Measurements from ENCODE around the gene UTP14A. TPM values are rescaled to one million over a fixed set of nuclear protein-coding genes. Genes with fewer than 3 reads are reported as not detected.

UTP14A gene, protein sequence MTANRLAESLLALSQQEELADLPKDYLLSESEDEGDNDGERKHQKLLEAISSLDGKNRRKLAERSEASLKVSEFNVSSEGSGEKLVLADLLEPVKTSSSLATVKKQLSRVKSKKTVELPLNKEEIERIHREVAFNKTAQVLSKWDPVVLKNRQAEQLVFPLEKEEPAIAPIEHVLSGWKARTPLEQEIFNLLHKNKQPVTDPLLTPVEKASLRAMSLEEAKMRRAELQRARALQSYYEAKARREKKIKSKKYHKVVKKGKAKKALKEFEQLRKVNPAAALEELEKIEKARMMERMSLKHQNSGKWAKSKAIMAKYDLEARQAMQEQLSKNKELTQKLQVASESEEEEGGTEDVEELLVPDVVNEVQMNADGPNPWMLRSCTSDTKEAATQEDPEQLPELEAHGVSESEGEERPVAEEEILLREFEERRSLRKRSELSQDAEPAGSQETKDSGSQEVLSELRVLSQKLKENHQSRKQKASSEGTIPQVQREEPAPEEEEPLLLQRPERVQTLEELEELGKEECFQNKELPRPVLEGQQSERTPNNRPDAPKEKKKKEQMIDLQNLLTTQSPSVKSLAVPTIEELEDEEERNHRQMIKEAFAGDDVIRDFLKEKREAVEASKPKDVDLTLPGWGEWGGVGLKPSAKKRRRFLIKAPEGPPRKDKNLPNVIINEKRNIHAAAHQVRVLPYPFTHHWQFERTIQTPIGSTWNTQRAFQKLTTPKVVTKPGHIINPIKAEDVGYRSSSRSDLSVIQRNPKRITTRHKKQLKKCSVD
- 15.6 and 21.0 TPM in 2 replicates for total RNA-seq

DNA sequence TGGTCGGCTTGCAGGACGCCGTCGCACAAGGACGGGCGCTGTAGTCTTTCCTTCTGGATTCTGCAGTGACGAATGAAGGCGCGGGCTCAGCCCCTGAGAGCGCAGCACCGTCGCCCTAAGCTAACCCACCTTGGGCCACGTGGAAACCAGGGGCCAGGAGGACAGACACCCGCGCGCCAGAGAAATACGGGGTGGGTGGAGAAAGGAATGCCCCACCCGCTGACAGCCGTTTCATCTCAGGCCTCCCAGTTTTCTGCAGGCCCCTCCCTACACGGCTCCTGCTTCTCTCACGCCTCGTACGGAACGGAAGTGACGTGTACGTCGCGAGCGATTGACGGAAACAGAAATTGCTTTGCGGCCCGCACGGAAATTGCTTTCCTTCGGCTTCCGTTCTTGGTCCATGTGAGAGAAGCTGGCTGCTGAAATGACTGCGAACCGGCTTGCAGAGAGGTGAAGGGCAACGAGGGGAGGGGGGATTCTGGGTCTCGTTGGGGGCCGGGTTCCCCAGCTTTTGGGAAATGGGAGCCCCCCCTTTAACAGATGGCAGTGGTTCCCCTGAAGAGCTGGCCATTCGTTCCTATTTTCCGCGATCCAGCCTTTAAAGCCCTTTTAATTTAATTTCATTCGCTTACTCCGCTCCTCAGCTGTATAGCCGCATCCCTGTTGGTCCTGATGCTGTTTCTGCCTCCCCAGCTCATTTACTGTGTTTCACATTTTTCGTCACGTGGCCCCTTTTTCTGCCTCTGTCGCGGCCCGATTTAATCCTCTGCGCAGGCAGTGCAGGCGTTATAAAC lies at the start of gene UTP14A:
Gene UTP14A (plus strand): TSS at position 378 of the 794 bp plus-strand sequence. CDS start 47 bp downstream, at position 425.

Other genes with a start within 250 kb of the UTP14A start
- not detected in 2 replicates for gene XPNPEP2, start 167.2 kb upstream of the UTP14A start, total RNA-seq
- not detected in 2 replicates for gene SASH3, start 126.2 kb upstream of the UTP14A start, total RNA-seq
- gene ZDHHC9, start 62.3 kb upstream of the UTP14A start, total RNA-seq, result 24.1 and 28.6 TPM in 2 replicates
- 1.2 and 1.5 TPM in 2 replicates for gene BCORL1, start 76.5 kb downstream of the UTP14A start, total RNA-seq
- 14.3 and 17.8 TPM in 2 replicates for gene ELF4, start 204.3 kb downstream of the UTP14A start, total RNA-seq